Peyer's patch (tissue), 4 donors: Measurements from ENCODE around the gene HLA-DOA. TPM values are rescaled to one million over a fixed set of nuclear protein-coding genes. Genes with fewer than 3 reads are reported as not detected.

Experiments
- DNase-seq, 3 donors: peaks; one replicate each; pipeline ENCODE4 v3.0.0-alpha.2; 2017 to 2019
- H3K27ac ChIP-seq, 4 donors: fragments of 200-600 bp; sonication (generic); one replicate each; pipeline ENCODE4 v1.5.1; 2016 to 2019
- H3K27me3 ChIP-seq, 2 donors: fragments of 200-600 bp; sonication (generic); one replicate each; pipeline ENCODE4 v1.5.1; 2019
- H3K36me3 ChIP-seq, 3 donors: fragments of 200-600 bp; sonication (generic); one replicate each; pipeline ENCODE4 v1.5.1; 2016 to 2019
- H3K4me1 ChIP-seq, 4 donors: fragments of 200-600 bp; sonication (generic); one replicate each; pipeline ENCODE4 v1.5.1; 2016 to 2019
- H3K4me3 ChIP-seq, 4 donors: fragments of 200-600 bp; sonication (generic); 1 replicate in 3 of 4; 2 replicates in 1 of 4; pipeline ENCODE4 v1.5.1; 2016 to 2019; ENCODE audit warnings: mild to moderate bottlenecking in 1 of 4
- H3K9me3 ChIP-seq, 4 donors: fragments of 200-600 bp; sonication (generic); one replicate each; pipeline ENCODE4 v1.5.1; 2016 to 2019; ENCODE audit warnings: mild to moderate bottlenecking in 1 of 4
- POLR2A ChIP-seq, 2 donors: fragments of 450-650 bp; IDR thresholded peaks; one replicate each; pipeline ENCODE4 v1.5.1; 2017; ENCODE audit warnings: antibody characterized with exemption in 2 of 2, mild to moderate bottlenecking in 2 of 2, moderate library complexity in 2 of 2
- total RNA-seq, 4 donors: library from RNA; depleted of rRNA; stranded (reverse); fragments of >200 nt; gene quantifications; one replicate each; pipeline ENCODE4 v1.1.0, GENCODE V29; 2016
- TF ChIP-seq, protein P1 (sequence below), 6 experiments: fragments of 450-650 bp in 4 of 6; fragments of 200-600 bp in 2 of 6; sonication (generic) in 1 of 6; IDR thresholded peaks; one replicate each; pipeline ENCODE4 v1.5.1; 2017 to 2019; ENCODE audit warnings: antibody characterized with exemption in 6 of 6, mild to moderate bottlenecking in 3 of 6, moderate library complexity in 1 of 6

The HLA-DOA gene
- total RNA-seq, 4 donors from 2014 or later: 0.95 to 26.4 (median 1.5) TPM; not detected in 1

DNA sequence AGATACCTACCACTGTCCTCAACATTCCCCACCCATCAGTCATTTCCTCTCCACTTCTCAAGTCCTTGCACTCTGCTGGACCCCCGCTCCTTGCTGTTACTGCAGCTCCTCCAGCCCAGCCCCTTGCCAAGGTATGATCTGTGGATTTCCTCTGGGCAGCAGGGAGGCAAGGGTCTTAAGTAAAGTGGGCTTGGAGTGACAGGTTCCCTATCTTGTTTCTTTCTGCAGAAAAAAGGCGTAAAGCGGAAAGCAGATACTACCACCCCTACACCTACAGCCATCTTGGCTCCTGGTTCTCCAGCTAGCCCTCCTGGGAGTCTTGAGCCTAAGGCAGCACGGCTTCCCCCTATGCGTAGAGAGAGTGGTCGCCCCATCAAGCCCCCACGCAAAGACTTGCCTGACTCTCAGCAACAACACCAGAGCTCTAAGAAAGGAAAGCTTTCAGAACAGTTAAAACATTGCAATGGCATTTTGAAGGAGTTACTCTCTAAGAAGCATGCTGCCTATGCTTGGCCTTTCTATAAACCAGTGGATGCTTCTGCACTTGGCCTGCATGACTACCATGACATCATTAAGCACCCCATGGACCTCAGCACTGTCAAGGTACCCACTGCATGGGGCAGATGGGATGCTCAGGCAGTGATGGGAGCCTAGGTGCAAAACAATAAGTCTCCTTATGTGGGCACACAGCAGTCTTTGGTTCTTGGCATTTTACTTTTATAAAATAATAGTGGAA, 32.9 kb downstream of the HLA-DOA start:
- DNase-seq: no peak
- Histone ChIP-seq H3K36me3 (peaks cover 3 to 82% (median 3%) of the 10 kb centered on the region in 3 donors), H3K27ac (no peak overlapping the region), H3K9me3 (no peaks in the 10 kb centered on the region), H3K4me3 (no peak overlapping the region), H3K27me3 (no peaks in the 10 kb centered on the region), H3K4me1 (peaks cover 0 to 62% (median 5%) of the 10 kb centered on the region in 4 donors)
- TF ChIP-seq, protein P1, sequence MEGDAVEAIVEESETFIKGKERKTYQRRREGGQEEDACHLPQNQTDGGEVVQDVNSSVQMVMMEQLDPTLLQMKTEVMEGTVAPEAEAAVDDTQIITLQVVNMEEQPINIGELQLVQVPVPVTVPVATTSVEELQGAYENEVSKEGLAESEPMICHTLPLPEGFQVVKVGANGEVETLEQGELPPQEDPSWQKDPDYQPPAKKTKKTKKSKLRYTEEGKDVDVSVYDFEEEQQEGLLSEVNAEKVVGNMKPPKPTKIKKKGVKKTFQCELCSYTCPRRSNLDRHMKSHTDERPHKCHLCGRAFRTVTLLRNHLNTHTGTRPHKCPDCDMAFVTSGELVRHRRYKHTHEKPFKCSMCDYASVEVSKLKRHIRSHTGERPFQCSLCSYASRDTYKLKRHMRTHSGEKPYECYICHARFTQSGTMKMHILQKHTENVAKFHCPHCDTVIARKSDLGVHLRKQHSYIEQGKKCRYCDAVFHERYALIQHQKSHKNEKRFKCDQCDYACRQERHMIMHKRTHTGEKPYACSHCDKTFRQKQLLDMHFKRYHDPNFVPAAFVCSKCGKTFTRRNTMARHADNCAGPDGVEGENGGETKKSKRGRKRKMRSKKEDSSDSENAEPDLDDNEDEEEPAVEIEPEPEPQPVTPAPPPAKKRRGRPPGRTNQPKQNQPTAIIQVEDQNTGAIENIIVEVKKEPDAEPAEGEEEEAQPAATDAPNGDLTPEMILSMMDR (IDR thresholded peaks at IDR 0.05): no peak
- TF ChIP-seq POLR2A (IDR thresholded peaks at IDR 0.05): no peak

GRCh38 chr6:32975886-32976285, 33.5 kb downstream of the HLA-DOA start:
- Histone ChIP-seq H3K4me1 (peaks cover 0 to 58% (median 5%) of the 10 kb centered on the region in 4 donors), H3K9me3 (no peaks in the 10 kb centered on the region), H3K27me3 (no peaks in the 10 kb centered on the region), H3K27ac (no peak overlapping the region), H3K4me3 (no peak overlapping the region), H3K36me3 (peaks cover 3 to 76% (median 3%) of the 10 kb centered on the region in 3 donors)
- TF ChIP-seq, protein P1 (IDR thresholded peaks at IDR 0.05): no peak
- TF ChIP-seq POLR2A (IDR thresholded peaks at IDR 0.05): no peak
- DNase-seq: no peak

DNA sequence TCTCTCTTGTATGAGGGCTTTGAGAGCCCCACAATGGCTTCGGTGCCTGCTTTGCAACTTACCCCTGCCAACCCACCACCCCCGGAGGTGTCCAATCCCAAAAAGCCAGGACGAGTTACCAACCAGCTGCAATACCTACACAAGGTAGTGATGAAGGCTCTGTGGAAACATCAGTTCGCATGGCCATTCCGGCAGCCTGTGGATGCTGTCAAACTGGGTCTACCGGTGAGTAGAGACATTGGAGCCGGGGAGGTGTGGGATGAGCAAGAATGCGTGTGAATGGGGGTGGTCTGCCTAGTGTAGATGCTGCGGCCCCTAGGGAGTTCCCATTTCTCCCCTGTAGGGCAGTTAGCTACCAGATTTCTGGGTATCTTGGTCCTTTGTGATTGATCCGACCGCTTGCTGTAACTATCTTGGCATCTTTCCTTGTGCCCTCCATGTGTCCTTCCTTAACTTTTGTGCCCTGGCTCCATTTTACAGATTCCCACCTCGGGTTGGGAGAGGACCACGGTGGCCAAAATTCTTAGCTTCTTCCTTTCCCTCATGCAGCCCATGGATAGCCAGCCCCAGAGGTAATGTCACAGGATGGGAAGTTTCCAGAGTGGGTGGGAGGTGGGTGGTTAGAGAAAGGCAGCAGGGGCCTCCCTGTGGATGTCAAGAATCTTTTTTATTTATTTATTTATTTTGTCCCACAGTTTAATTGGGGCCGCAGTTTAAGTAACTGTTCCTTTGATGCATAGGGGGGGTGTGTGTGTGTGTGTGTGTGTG, 34.7 kb downstream of the HLA-DOA start:
- no peak for DNase-seq
- TF ChIP-seq, protein P1 (IDR thresholded peaks at IDR 0.05): no peak
- TF ChIP-seq POLR2A (IDR thresholded peaks at IDR 0.05): no peak
- Histone ChIP-seq H3K4me1 (peaks cover 0 to 51% (median 5%) of the 10 kb centered on the region in 4 donors), H3K4me3 (peak overlapping the region; percentile 81 to 95 (median 90)), H3K9me3 (no peaks in the 10 kb centered on the region), H3K27me3 (no peaks in the 10 kb centered on the region), H3K36me3 (peaks cover 0 to 64% (median 3%) of the 10 kb centered on the region in 3 donors), H3K27ac (peak overlapping the region in 1 of 4 donors; percentile 100)

DNA sequence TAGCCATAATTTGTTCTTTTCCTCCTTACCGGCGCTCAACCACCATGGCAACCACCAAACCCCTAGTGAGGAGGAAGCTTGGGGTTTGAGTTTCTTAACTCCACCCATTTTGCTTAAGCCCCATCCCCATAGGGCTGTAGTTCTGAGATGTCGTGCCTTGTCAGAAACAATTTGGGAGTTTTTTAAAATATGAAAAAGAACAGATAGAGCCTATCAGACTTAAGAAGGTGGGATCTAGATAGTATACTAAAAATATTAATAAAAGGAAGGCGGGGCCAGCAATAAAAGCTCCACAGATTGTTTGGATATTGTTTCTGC, 35.4 kb downstream of the HLA-DOA start:
- Histone ChIP-seq H3K27ac (peak overlapping the region in 3 of 4 donors; percentile 60 to 100 (median 74)), H3K36me3 (peaks cover 0 to 57% (median 3%) of the 10 kb centered on the region in 3 donors)
- DNase-seq: no peak

More for the DNA sequence above, 35.4 kb downstream of the HLA-DOA start:
- H3K4me3 ChIP-seq: peak overlapping the region; percentile 81 to 95 (median 90)
- H3K9me3 ChIP-seq: no peaks in the 10 kb centered on the region
- H3K27me3 ChIP-seq: no peaks in the 10 kb centered on the region
- peaks cover 0 to 43% (median 5%) of the 10 kb centered on the region in 4 donors for H3K4me1 ChIP-seq
- TF ChIP-seq, protein P1 (IDR thresholded peaks at IDR 0.05): no peak
- TF ChIP-seq POLR2A (IDR thresholded peaks at IDR 0.05): no peak
